GM10266 (cell line): ENCODE measurements around the gene ZWINT.

Experiments used
- DNase-seq: peaks from one replicate; pipeline ENCODE4 v3.0.0; 2012; ENCODE audit errors: extremely low spot score
- CTCF ChIP-seq: IDR thresholded peaks from 2 replicates; pipeline ENCODE4 v1.5.1; 2012; ENCODE audit warnings: mild to moderate bottlenecking, low read depth; ENCODE audit not compliant: control insufficient read depth, insufficient read depth; ENCODE audit errors: missing control alignments

ZWINT gene

GRCh38 chr10:56319386-56319785, 41.7 kb downstream of the ZWINT start:
- no peak for TF ChIP-seq CTCF
- DNase-seq, result peak; percentile 2

GRCh38 chr10:56318816-56319215, 42.2 kb downstream of the ZWINT start:
- DNase-seq, result no peak
- TF ChIP-seq CTCF, result no peak

GRCh38 chr10:56317603-56318002, 43.5 kb downstream of the ZWINT start:
- DNase-seq, result no peak
- TF ChIP-seq CTCF, result no peak

GRCh38 chr10:56316603-56317002, 44.5 kb downstream of the ZWINT start:
- DNase-seq, result no peak
- no peak for TF ChIP-seq CTCF
